SKM-1 treated with dmso at 0.1 percent for 144 hours (cell line): ENCODE results near the gene CDK16.
A peak's percentile ranks its signal among the peaks of the same experiment; 100 is the strongest.

Experiments used
- DNase-seq: peaks from one replicate; lab custom pipeline; 2025; ENCODE audit not compliant: unreplicated experiment; lab: John Stamatoyannopoulos, UW

CDK16 gene

DNA sequence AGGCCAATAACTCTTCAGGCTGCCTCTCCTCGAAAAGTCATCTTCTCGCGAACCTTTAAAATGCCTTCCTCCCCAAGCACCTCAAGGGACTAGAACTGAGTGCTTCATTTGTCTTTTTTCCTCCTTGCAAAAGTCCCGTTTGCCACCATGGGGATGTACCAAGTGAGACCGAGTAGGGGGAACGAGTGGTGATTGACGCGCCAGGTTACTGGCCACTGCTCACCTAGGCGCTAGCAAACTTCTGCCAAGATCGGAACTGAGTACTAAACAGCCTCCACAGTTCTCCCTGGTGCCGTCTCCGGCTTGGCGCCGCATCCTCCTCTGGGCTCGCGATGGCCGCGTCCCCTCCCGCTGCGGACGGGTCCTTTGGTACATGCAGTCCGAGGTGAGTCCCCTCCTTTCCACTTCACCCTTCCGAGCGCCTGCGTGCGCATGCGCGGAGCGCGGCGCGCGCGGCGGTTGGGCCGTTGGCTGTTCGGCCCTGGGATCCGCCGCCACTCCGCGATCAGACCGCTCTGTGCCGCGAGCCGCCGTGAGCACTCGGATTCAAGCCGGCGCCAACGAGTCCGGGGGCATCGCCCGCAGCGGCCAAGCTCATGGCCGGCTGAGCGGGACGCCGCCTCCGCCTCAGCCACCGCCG, at the start of gene CDK16:
CDK16 (plus strand) TSS at position 402 of the 640 bp plus-strand sequence. CDS start 4,877 bp downstream, outside the sequence.
- DNase-seq = peak; percentile 62

DNA sequence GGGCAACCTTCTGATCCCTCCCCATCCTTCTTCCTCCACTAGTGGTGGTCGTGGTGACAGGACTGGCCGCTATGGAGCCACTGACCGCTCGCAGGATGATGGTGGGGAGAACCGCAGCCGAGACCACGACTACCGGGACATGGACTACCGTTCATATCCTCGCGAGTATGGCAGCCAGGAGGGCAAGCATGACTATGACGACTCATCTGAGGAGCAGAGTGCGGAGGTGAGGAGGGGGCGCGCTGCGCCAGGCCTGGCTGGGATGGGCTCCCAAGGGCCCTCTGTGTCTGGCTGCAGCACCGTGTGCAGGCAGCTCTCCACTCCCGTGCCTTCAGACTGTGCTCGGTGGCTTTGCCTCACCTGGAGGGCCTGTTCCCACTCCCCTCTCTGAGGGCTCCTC, 49.2 kb upstream of the CDK16 start:
- DNase-seq = no peak

DNA sequence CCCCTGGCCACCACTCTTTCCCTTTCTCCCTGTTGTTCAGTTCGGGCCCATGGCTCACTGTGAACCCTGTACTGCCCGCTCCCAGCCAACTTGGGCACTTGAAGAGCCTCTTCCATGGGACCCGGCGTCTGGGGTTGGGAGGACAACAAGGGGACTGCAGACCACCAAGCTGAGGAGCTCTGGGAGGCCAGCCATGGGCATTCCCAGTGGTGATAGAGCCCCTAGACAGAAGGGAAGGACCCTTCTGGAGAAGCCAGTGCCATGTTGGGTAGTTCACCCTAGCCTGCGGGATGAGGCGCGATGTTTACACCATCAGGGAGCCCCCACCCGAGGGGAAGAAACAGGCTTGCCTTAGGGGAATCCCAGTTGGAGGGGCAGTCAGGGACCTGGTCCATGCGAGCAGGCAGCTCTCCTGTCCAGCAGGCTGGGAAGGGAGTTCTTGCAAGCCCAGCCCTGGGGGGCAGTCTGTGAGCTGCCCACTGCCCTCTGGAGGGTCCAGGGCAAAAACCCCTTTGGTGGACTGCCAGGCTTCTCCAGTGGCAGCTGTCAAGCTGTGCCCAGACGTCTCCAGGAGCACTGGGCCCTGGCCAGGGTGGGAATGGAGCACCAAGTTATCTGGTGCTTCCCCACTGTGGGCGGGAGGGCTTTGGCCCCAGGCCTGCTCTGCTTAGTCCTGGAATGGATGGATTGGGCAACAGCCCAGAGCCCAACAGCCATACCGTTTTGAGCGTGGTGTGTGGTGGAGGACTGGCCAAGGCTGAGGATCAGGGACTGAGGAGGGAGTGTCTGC, 48.6 kb upstream of the CDK16 start:
- DNase-seq = no peak

DNA sequence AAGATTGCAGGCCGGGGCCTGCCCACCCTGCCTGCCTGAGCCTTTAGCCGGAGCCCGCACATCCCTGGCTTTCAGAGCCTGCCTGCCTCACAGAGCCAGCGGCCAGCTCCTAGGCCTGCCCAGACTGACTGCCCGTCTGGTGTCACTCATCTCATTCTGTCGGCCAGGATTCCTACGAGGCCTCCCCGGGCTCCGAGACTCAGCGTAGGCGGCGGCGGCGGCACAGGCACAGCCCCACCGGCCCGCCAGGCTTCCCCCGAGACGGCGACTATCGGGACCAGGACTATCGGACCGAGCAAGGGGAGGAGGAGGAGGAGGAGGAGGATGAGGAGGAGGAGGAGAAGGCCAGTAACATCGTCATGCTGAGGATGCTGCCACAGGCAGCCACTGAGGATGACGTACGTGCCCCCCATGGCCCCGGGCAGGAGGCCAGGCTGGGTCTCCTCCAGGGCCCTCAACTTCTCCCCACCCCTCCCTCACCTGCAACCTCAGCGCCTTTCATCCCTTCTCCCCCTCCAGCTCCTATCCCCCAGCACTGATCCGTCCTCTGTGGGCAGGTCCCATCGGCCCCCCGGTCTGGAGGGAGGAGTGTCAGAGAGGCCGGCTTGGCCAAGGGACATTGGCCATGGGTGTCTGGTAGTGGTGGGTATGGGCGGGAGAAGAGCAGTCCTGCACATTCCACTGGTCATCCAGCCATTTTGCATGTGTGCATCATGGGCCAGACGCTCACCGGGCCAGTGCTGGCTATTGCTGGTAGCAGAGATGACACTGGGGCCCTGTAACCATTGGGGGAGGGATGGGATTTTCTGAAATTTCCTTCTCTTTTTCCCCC, 47.4 kb upstream of the CDK16 start:
- DNase-seq = no peak

DNA sequence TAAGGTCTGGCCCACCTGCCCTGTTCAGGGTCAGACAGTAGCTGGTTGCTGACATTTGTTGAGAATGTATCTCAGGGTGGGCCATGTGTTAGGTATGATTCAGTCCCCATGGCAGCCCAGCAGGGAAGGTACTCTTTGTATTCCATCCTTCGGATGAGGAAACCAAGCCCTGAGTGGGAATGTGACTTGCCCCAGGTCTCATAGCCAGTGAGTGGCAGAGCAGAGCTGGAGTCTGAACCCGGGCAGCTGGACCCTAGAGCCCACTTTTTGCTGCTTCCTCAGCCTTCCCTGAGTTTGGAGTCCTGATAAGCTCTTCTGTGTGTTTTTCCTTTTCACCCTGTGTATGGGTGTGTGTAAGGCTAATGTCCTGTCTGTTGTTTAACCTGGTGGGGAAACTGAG, 46.5 kb upstream of the CDK16 start:
- no peak for DNase-seq

DNA sequence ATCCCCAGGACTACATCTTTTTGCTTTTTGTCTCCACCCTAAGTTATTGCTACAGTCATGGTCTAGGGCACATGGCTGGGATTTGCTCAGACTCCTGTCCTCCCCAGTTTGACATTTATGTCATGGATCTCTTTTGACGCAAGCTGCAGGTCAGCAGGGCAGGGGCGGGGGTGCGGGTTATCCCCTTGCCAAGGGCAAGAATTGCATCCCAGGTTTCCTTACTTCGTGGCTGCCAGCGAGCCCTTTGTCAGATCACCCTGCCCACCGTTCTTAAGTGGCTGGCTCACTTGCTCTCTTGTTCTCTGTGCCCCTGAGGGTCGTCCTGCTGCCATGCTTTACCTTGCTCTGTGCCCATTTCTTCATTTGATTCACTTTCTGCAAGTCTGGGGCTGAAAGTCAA, 45.9 kb upstream of the CDK16 start:
- no peak for DNase-seq

DNA sequence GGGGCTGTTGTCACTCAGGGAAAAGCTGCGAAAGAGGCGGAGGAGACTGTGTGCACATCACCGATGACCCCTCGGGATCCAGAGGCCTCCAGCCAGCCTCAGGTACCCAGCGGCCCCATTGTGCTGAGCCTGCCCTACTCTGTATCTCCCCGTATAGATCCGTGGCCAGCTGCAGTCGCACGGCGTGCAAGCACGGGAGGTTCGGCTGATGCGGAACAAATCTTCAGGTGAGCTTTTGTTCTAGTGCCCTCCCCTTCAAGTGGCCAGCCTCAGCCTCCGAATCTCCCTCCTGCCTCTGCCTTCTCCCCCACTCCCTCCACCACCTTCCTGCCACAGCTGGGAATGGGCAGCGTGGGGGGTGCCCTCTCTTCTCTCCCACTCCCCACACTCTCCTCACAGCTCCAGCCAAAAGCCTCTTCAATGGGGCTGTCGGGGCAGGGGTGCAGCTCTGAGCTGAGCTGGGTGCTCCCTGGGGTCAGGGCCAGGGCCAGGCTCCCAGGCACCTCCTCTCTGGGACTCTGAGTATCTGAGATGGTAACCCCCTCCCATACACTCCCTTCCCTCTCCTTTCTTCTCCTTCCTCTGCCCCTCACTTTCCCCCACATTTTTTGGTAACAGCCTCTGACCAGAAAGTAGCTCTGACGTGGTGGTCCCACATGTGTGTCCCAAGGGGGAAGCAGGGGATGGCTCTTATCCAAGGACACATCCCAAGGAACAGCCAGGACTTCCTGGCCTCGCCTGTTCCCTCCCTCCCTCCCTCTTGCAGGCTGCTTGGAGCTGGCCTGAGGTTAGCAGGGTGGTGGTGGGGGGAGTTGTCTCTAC, 45.3 kb upstream of the CDK16 start:
- DNase-seq = no peak

DNA sequence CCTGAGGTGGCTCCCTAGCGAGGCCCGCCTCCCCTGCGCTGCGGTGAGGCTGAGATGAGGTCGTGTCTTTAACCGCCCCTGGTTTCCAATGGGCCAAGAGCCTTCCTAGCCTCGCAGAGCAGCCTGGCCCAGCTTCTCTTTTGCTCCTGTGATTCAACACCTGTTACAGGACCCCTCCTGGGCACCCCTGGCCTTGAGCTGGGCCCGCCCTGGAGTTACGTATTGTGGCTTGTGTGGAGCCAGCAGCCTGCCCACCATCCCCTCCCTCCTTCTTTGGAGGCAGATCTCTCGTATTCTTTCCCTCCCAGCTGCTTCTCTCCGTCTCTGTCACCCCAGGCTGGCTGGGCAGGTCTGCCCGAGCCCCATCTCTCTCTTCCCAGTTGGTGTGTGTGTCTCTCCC, 44.1 kb upstream of the CDK16 start:
- DNase-seq = no peak

DNA sequence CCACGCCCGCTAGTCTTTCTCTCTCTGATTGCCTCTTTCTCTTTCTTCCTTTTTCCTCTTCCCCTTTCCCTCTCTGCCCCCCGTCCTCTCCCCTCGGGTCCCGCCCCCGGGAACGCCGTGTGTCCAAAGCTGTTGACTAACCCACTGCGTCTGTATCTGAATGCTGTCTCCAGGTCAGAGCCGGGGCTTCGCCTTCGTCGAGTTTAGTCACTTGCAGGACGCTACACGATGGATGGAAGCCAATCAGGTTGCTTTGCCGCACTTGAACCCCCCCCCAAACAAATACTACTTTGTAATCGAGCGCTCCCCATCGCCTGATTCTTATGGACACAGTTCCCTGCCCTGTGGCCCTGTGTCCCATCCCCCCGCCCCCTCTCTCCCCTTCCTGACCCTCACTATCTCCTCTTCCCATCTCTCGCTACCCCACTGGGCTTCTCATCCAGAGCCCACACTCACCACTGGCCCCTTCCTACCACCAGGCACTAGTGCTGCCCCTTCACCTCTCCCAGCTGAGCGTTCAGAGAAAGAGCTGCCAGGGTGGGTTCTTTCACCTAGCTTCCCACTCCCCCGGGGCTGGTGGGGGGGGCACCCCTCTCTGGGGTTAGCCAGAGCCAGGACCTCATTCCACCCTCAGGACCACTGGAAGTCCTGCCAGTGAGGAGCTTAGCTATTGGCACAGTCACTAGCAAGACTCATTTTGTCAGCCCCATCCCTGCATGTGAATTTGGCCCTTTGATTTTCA, 43.5 kb upstream of the CDK16 start:
- no peak for DNase-seq

DNA sequence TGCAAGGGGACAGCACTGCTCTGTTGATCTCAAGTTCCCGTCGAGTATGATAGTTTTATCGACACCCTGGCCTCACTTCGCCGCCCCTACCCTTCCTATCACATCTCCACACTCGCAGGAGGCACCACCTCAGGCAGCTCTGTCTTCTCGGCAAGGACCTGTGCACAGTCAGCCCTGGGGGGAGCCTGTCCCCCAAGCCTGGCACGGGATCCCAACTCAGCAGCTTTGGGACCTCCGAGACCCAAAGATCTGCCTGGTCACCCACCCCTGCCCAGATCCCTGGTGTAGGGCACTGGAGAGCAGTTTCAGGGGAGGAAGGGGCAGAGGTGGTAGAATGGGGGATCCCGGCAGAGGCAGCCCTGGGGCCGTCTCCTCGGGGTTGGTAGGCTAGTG, 42.9 kb upstream of the CDK16 start:
- no peak for DNase-seq

GRCh38 chrX:47176101-47176740, 42.3 kb upstream of the CDK16 start:
- no peak for DNase-seq

DNA sequence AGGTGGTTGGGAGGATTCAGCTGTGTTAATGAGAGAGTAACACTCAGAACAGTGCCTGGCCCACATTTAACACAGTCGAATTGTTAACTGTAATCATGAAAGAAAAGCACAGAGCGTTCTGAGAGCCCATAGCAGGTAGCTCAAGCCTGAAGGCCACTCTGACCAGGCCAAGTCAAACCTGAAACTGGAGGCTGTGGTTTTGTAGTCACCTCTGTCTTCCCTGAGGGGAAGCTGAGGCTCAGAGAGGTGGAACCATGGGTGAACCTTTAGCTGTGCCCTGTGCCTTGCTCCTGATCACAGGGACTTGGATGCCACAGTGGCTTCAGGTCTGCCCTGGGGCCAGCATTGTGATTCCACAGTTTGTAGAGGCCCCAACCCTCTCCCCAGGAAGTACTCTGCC, 41.4 kb upstream of the CDK16 start:
- no peak for DNase-seq

DNA sequence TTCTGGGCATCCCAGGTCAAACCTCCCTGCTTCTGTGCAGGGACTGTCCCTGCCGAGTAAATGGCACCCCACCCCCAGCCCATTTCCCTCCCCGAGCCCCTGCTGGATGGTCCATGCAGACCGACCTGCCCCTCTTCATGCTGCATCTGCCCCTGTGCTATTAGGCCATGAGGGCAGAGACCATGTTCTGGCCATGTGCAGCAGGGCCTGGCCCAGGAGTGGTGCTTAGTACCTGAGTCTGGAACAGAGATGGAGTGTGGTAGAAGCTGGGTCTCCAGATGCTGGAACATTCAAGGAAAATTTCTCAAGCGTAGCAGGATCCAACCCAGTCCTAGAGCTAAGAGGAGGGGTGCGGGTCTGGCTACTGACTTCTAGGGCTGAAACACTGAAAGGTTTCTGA, 40.1 kb upstream of the CDK16 start:
- DNase-seq = no peak

GRCh38 chrX:47179221-47179927, 39.1 kb upstream of the CDK16 start:
- DNase-seq = no peak

- DNase-seq = no peak
Measured at GRCh38 chrX:47179928-47180255, 38.6 kb upstream of the CDK16 start.

DNA sequence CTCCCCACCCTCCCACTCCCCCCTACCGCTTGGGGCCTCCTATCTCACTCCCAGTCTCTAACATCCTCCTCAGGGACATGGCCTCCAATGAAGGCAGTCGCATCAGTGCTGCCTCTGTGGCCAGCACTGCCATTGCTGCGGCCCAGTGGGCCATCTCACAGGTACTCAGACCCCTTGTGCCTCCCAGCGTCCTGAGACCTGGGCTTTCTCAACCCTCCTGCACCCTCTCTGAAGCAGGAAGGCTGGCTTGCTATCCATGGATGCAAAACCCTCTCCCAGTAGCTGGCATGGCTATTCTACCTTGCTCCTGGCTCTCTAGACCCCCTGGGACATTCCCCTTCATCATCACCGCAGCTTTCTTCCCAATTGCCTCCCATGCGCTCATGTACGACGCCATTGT, 38.1 kb upstream of the CDK16 start:
- DNase-seq = no peak

- DNase-seq = no peak
Measured at GRCh38 chrX:47181301-47181700, 37.2 kb upstream of the CDK16 start.

DNA sequence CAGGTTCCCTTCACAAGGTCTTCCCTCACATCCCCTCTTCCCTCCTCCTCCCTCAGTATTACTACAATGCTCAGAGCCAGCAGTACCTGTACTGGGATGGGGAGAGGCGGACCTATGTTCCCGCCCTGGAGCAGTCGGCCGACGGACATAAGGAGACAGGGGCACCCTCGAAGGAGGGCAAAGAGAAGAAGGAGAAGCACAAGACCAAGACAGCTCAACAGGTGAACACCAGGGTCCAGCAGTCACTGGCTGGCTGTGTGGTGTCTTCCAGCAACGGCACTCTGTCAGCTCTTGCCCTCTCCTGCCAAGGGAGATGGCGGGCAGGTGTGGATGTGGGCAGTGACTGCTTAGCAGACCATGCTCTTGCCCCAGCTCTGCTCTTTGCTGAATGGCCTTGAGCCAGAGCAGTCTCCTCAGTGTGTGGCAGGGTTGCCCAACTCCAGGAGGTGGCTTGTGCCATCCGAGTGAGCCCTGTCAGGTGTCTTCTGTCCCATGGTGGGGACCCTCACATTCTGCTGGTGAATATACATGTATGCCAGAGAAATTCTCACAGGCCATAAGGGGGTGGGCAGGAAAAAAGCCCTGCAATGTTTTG, 36.3 kb upstream of the CDK16 start:
- no peak for DNase-seq

GRCh38 chrX:47184486-47184885, 34.0 kb upstream of the CDK16 start:
- DNase-seq = no peak
